GM10266 (cell line): Measurements from ENCODE around the gene BTBD16.

Experiments used
- DNase-seq: peaks from one replicate; pipeline ENCODE4 v3.0.0; 2012; ENCODE audit errors: extremely low spot score
- CTCF ChIP-seq: IDR thresholded peaks from 2 replicates; pipeline ENCODE4 v1.5.1; 2012; ENCODE audit warnings: mild to moderate bottlenecking, low read depth; ENCODE audit not compliant: control insufficient read depth, insufficient read depth; ENCODE audit errors: missing control alignments

Gene BTBD16

GRCh38 chr10:122285506-122286444, 14.7 kb downstream of the BTBD16 start:
- TF ChIP-seq CTCF, result no peak
- DNase-seq, result no peak

- no peak for DNase-seq
Observed at GRCh38 chr10:122286867-122287266, 15.8 kb downstream of the BTBD16 start.

GRCh38 chr10:122287570-122287969, 16.5 kb downstream of the BTBD16 start:
- DNase-seq, result no peak
- TF ChIP-seq CTCF, result no peak

More at GRCh38 chr10:122286867-122287266, 15.8 kb downstream of the BTBD16 start:
- TF ChIP-seq CTCF, result no peak

- TF ChIP-seq CTCF, result no peak
- DNase-seq, result no peak
Observed at GRCh38 chr10:122288262-122288661, 17.2 kb downstream of the BTBD16 start.

DNA sequence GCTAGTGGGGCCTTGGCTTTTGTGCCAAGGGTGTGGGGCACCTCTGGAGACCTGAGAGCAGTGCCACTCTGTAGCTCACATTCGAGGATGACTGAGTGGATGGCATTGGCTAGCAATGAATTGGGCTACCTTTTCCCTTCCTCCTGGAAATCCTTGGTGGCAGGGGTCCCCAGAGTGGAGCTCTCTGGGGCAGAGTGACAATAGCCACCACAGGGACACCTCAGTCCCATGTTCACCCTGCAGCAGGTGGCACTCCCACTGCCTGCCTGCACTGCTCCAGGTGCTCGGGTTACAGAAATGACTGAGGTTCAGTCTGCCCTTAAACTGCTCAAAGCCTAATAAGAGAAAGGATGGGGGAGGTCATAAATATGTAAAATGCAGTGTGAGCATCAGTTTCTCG, 17.8 kb downstream of the BTBD16 start:
- DNase-seq, result no peak
- TF ChIP-seq CTCF, result no peak

- no peak for DNase-seq
- TF ChIP-seq CTCF, result no peak
Observed at GRCh38 chr10:122290334-122290733, 19.2 kb downstream of the BTBD16 start.
